ENCODE results near the gene AVL9.
A peak's percentile ranks its signal among the peaks of the same experiment; 100 is the strongest.
"Not testable (repeated sequence)": the region's sequence is repeated elsewhere in the genome, so short reads cannot be mapped to it uniquely, and the experiment has no call there.

AVL9 gene

GRCh38 chr7:32479574-32480200, 15.6 kb upstream of the AVL9 start:
- no peak overlapping the region for H3K4me3 ChIP-seq (ENCODE audit: low read depth, low read length)

GRCh38 chr7:32481176-32481575, 14.1 kb upstream of the AVL9 start:
- H3K4me3 ChIP-seq (ENCODE audit: low read depth, low read length): no peak overlapping the region
- no peak for TF ChIP-seq CTCF (IDR thresholded peaks at IDR 0.05; ENCODE audit: low read depth, low read length)

More at GRCh38 chr7:32479574-32480200, 15.6 kb upstream of the AVL9 start:
- TF ChIP-seq CTCF (IDR thresholded peaks at IDR 0.05; ENCODE audit: low read depth, low read length): peak; percentile 90

GRCh38 chr7:32481921-32482320, 13.4 kb upstream of the AVL9 start:
- H3K4me3 ChIP-seq (ENCODE audit: low read depth, low read length): no peak overlapping the region
- TF ChIP-seq CTCF (IDR thresholded peaks at IDR 0.05; ENCODE audit: low read depth, low read length): no peak

- no peak for TF ChIP-seq CTCF (IDR thresholded peaks at IDR 0.05; ENCODE audit: low read depth, low read length)
- peak overlapping the region; percentile 88 for H3K4me3 ChIP-seq (ENCODE audit: low read depth, low read length)
Observed at GRCh38 chr7:32489788-32490126, 5.5 kb upstream of the AVL9 start.

GRCh38 chr7:32490127-32490796, 5.0 kb upstream of the AVL9 start, which contains the start of gene LSM5:
TSS of gene LSM5 (minus strand) at chr7:32490380. CDS start at chr7:32490365, 15 bp downstream.
- TF ChIP-seq CTCF (IDR thresholded peaks at IDR 0.05; ENCODE audit: low read depth, low read length): no peak
- peak within 1 kb of the TSS; percentile 88 for H3K4me3 ChIP-seq (ENCODE audit: low read depth, low read length)

- no peak for TF ChIP-seq CTCF (IDR thresholded peaks at IDR 0.05; ENCODE audit: low read depth, low read length)
- H3K4me3 ChIP-seq (ENCODE audit: low read depth, low read length): peak overlapping the region; percentile 68
Observed at GRCh38 chr7:32494946-32495297, 367 bp upstream of the AVL9 start.

GRCh38 chr7:32496052-32496813, 944 bp downstream of the AVL9 start:
- peak overlapping the region; percentile 66 for H3K4me3 ChIP-seq (ENCODE audit: low read depth, low read length)
- TF ChIP-seq CTCF (IDR thresholded peaks at IDR 0.05; ENCODE audit: low read depth, low read length): no peak

GRCh38 chr7:32499755-32500154, 4.5 kb downstream of the AVL9 start:
- H3K4me3 ChIP-seq (ENCODE audit: low read depth, low read length): not testable (repeated sequence)

- not testable (repeated sequence) for H3K4me3 ChIP-seq (ENCODE audit: low read depth, low read length)
Observed at GRCh38 chr7:32500216-32500615, 4.9 kb downstream of the AVL9 start.

All from WI38 (cell line).